Daoy (cell line): ENCODE data around the gene NOXRED1. TPM values are rescaled to one million over a fixed set of nuclear protein-coding genes. Genes with fewer than 3 reads are reported as not detected.

Source experiments
- total RNA-seq: library from RNA; depleted of rRNA; stranded (reverse); fragments of >200 nt; shearing (Covaris generic); gene quantifications from 2 replicates; pipeline ENCODE4 v1.2.3, GENCODE V29; 2014; rRNA removed

Gene NOXRED1
- total RNA-seq, 1 experiment from 2014 or later, result 1.3 TPM

Other genes with a start within 250 kb of the NOXRED1 start
- 0.06 and 0.63 TPM in 2 replicates for gene TMEM63C, start 241.7 kb downstream of the NOXRED1 start, total RNA-seq
- not detected in 2 replicates for gene NGB, start 152.3 kb downstream of the NOXRED1 start, total RNA-seq
- 11.7 and 23.5 TPM in 2 replicates for gene POMT2, start 102.6 kb downstream of the NOXRED1 start, total RNA-seq
- gene GSTZ1, start 102.5 kb downstream of the NOXRED1 start, total RNA-seq, result 48.9 and 78.4 TPM in 2 replicates
- gene TMED8, start 46.4 kb downstream of the NOXRED1 start, total RNA-seq, result 15.4 and 17.2 TPM in 2 replicates
- gene SAMD15, start 46.1 kb downstream of the NOXRED1 start, total RNA-seq, result 3.0 and 4.5 TPM in 2 replicates
- 28.4 and 30.2 TPM in 2 replicates for gene VIPAS39, start 34.1 kb upstream of the NOXRED1 start, total RNA-seq
- 440 and 534 TPM in 2 replicates for gene AHSA1, start 34.6 kb upstream of the NOXRED1 start, total RNA-seq
- 1.3 TPM in 1 of 2 replicates, not detected in the other for gene ISM2, start 75.3 kb upstream of the NOXRED1 start, total RNA-seq
- 19.5 and 26.3 TPM in 2 replicates for gene SPTLC2, start 193.1 kb upstream of the NOXRED1 start, total RNA-seq